HepG2 (cell line): ENCODE data around the gene ZSWIM2. TPM values are rescaled to one million over a fixed set of nuclear protein-coding genes. Genes with fewer than 3 reads are reported as not detected.

Experiments
- ATAC-seq: fragments of 200-7000 bp; cut with Tn5 transposase; 3 replicates; pipeline ENCODE4 v1.9.1; 2020; ENCODE audit warnings: mild to moderate bottlenecking, moderate library complexity
- BruUV-seq: library from RNA; stranded (reverse); fragments of 400-500 nt; replicated peaks from 2 replicates; lab custom pipeline; 2021; lab: Mats Ljungman, UMichigan
- CTCF ChIA-PET: fragments of 300-600 bp; formaldehyde crosslinking; extraction: SDS; loops from one replicate; lab custom pipeline; 2021; ENCODE audit warnings: low total read pairs, inconsistent platforms, low intra/inter-chr PET ratio; lab: Yijun Ruan, JAX
- POLR2A ChIA-PET: fragments of 350-600 bp; sonication (Branson Sonifier 250); formaldehyde crosslinking; loops from one replicate; lab custom pipeline; 2020; ENCODE audit warnings: antibody characterized with exemption, inconsistent platforms; lab: Yijun Ruan, JAX
- DNase-seq: peaks from one replicate; pipeline ENCODE4 v3.0.0-alpha.2; 2015; ENCODE audit warnings: low spot score
- FAIRE-seq: peaks from 3 replicates; lab custom pipeline; 2011; peaks lifted over from hg19 to GRCh38; lab: Jason Lieb, UNC
- H2AFZ ChIP-seq: one replicate; pipeline ENCODE4 v1.6.1; 2011; ENCODE audit warnings: low read length, inconsistent platforms
- H3K27ac ChIP-seq: fragments of 300-600 bp; 3 replicates; pipeline ENCODE4 v1.8.0; 2011; ENCODE audit warnings: mixed run types, mild to moderate bottlenecking, mixed read lengths, low read length, inconsistent platforms; ENCODE audit not compliant: insufficient read depth; ENCODE audit errors: extremely low read length
- H3K27me3 ChIP-seq, 2 experiments: fragments of 200-600 bp in 1 of 2; 2 replicates in 1 of 2; 3 replicates in 1 of 2; pipeline versions ENCODE4 v1.6.0 to v1.8.0; 2011; ENCODE audit warnings: low read length in 2 of 2, mild to moderate bottlenecking in 2 of 2, moderate library complexity in 2 of 2, inconsistent platforms in 1 of 2; ENCODE audit not compliant: insufficient read depth in 2 of 2, control insufficient read depth in 1 of 2
- H3K36me3 ChIP-seq, 2 experiments: fragments of 200-600 bp in 1 of 2; replicated peaks in 1 of 2; 2 replicates in 1 of 2; 3 replicates in 1 of 2; pipeline versions ENCODE4 v1.5.1 to v1.8.0; 2011; ENCODE audit warnings: low read length in 2 of 2, inconsistent platforms in 1 of 2; ENCODE audit not compliant: insufficient read depth in 2 of 2, control insufficient read depth in 1 of 2
- H3K4me1 ChIP-seq: 2 replicates; pipeline ENCODE4 v1.5.1; 2012; ENCODE audit warnings: low read length, inconsistent platforms; ENCODE audit not compliant: insufficient read depth
- H3K4me2 ChIP-seq: 2 replicates; pipeline ENCODE4 v1.6.0; 2011; ENCODE audit warnings: low read depth, low read length, inconsistent platforms
- H3K4me3 ChIP-seq, 3 experiments: fragments of 200-600 bp in 1 of 3; sonication (generic), shearing (Covaris generic) in 1 of 3; replicated peaks in 1 of 3; 2 replicates each; pipeline ENCODE4 v1.5.1; 2011 to 2016; ENCODE audit warnings: low read length in 3 of 3, inconsistent platforms in 2 of 3, low read depth in 2 of 3, mild to moderate bottlenecking in 2 of 3, control low read depth in 1 of 3, mixed read lengths in 1 of 3; ENCODE audit not compliant: insufficient read depth in 1 of 3
- H3K79me2 ChIP-seq: one replicate; pipeline ENCODE4 v1.6.1; 2011; ENCODE audit warnings: low read length, inconsistent platforms; ENCODE audit not compliant: insufficient read depth
- H3K9ac ChIP-seq: 2 replicates; pipeline ENCODE4 v1.6.0; 2011; ENCODE audit warnings: mild to moderate bottlenecking, low read depth, low read length, inconsistent platforms; ENCODE audit not compliant: insufficient read depth
- H3K9me3 ChIP-seq: 2 replicates; pipeline ENCODE4 v1.5.1; 2012; ENCODE audit warnings: mild to moderate bottlenecking, low read length
- H4K20me1 ChIP-seq: 2 replicates; pipeline ENCODE4 v1.6.0; 2011; ENCODE audit warnings: inconsistent platforms, mild to moderate bottlenecking, low read length, moderate library complexity; ENCODE audit not compliant: insufficient read depth
- FLYWCH1 ChIP-seq: sonication (generic); formaldehyde crosslinking; IDR thresholded peaks from 2 replicates; pipeline ENCODE4 v1.8.1; 2023; ENCODE audit warnings: mild to moderate bottlenecking, missing genetic modification reagents
- HNRNPH1 ChIP-seq: fragments of 200-400 bp; formaldehyde crosslinking; optimal IDR thresholded peaks from 2 replicates; pipeline ENCODE3; 2017; ENCODE audit warnings: mild to moderate bottlenecking, low read depth, low read length
- MAFK ChIP-seq, 2 experiments: IDR thresholded peaks in 1 of 2; conservative IDR thresholded peaks in 1 of 2; 2 replicates each; pipeline ENCODE4 v1.6.1; 2011; ENCODE audit warnings: improper control_type of control experiment in 2 of 2, low read length in 2 of 2
- NCOA5 ChIP-seq: sonication (generic); formaldehyde crosslinking; IDR thresholded peaks from 2 replicates; pipeline ENCODE4 v1.4.0; 2020; ENCODE audit warnings: missing genetic modification reagents
- POLR2AphosphoS2 ChIP-seq: IDR thresholded peaks from 2 replicates; pipeline ENCODE4 v1.6.1; 2011; ENCODE audit warnings: low read depth, low read length, improper control_type of control experiment
- PTBP1 ChIP-seq: fragments of 200-400 bp; formaldehyde crosslinking; IDR thresholded peaks from 2 replicates; pipeline ENCODE4 v1.6.1; 2018; ENCODE audit warnings: low read length, low read depth; ENCODE audit not compliant: poor library complexity, severe bottlenecking
- RXRB ChIP-seq: IDR thresholded peaks from 2 replicates; pipeline ENCODE4 v1.6.1; 2016; ENCODE audit warnings: borderline replicate concordance, missing genetic modification reagents, missing compliant biosample characterization
- SMC3 ChIP-seq: IDR thresholded peaks from 2 replicates; pipeline ENCODE4 v1.6.1; 2011; ENCODE audit warnings: low read length, improper control_type of control experiment
- STAG1 ChIP-seq: sonication (generic); formaldehyde crosslinking; IDR thresholded peaks from 2 replicates; pipeline ENCODE4 v1.4.0; 2020; ENCODE audit warnings: missing genetic modification reagents
- XRCC5 ChIP-seq: fragments of 200-400 bp; formaldehyde crosslinking; optimal IDR thresholded peaks from 2 replicates; pipeline ENCODE3; 2017; ENCODE audit warnings: mild to moderate bottlenecking, low read length
- ZNF607 ChIP-seq: sonication (generic); formaldehyde crosslinking; IDR thresholded peaks from 2 replicates; pipeline ENCODE4 v1.5.1; 2020; ENCODE audit warnings: missing genetic modification reagents, mild to moderate bottlenecking, borderline replicate concordance
- WGBS: methylation state at CpG from one replicate; pipeline ENCODE4 v1.1.6; 2017; ENCODE audit warnings: low lambda C conversion rate; 5-methylcytosine and 5-hydroxymethylcytosine counted together
- in situ Hi-C: cut with HindIII; loops from 2 replicates; pipeline ENCODE4 v1.10.0; 2017; ENCODE audit warnings: low pct_unique_long_range_greater_than_20kb; ENCODE audit not compliant: extremely low pct_ligation_motif_present
- intact Hi-C: fragments of 100-400 bp; cut with micrococcal nuclease; formaldehyde crosslinking; loops from one replicate; pipeline ENCODE4 v1.10.0; 2022; ENCODE audit not compliant: unreplicated experiment
- polyA plus RNA-seq, 8 experiments: library from polyadenylated mRNA; depleted of rRNA in 3 of 8; stranded (reverse) in 7 of 8; unstranded in 1 of 8; fragments of >200 nt; fragmentation: Illumina TruSeq in 4 of 8; extraction: Trizol in 4 of 8; gene quantifications; 2 replicates each; pipeline versions ENCODE4 v1.2.1 to v1.2.3, GENCODE V29; 2011 to 2016; ENCODE audit warnings: low read depth in 4 of 8, missing spikeins in 1 of 8, mixed read lengths in 1 of 8; ENCODE audit not compliant: insufficient read depth in 1 of 8
- total RNA-seq, 5 experiments: library from RNA; depleted of rRNA; stranded (reverse); fragments of >200 nt; fragmentation: Illumina TruSeq; extraction: Trizol; gene quantifications; 2 replicates each; pipeline ENCODE4 v1.2.3, GENCODE V29; 2016; ENCODE audit warnings: low read depth in 1 of 5
- TF ChIP-seq, protein P1 (sequence below): IDR thresholded peaks from 2 replicates; pipeline ENCODE4 v1.6.1; 2012; ENCODE audit warnings: low read depth, low read length, improper control_type of control experiment
- TF ChIP-seq, protein P2 (sequence below): sonication (generic); formaldehyde crosslinking; IDR thresholded peaks from 2 replicates; pipeline ENCODE4 v1.4.0; 2020; ENCODE audit warnings: mild to moderate bottlenecking, missing genetic modification reagents
- TF ChIP-seq, protein P3 (sequence below): sonication (generic); formaldehyde crosslinking; IDR thresholded peaks from 2 replicates; pipeline ENCODE4 v1.5.0; 2020; ENCODE audit warnings: missing genetic modification reagents, mild to moderate bottlenecking, borderline replicate concordance
- TF ChIP-seq, protein P4 (sequence below): sonication (generic); formaldehyde crosslinking; IDR thresholded peaks from 2 replicates; pipeline ENCODE4 v1.9.0; 2021; ENCODE audit warnings: missing genetic modification reagents, borderline replicate concordance

Gene ZSWIM2
- total and polyA plus RNA-seq, 2 of the 13 experiments (the other 11 are each of a cell fraction or from before 2014, with no cell fraction given), result not detected

DNA sequence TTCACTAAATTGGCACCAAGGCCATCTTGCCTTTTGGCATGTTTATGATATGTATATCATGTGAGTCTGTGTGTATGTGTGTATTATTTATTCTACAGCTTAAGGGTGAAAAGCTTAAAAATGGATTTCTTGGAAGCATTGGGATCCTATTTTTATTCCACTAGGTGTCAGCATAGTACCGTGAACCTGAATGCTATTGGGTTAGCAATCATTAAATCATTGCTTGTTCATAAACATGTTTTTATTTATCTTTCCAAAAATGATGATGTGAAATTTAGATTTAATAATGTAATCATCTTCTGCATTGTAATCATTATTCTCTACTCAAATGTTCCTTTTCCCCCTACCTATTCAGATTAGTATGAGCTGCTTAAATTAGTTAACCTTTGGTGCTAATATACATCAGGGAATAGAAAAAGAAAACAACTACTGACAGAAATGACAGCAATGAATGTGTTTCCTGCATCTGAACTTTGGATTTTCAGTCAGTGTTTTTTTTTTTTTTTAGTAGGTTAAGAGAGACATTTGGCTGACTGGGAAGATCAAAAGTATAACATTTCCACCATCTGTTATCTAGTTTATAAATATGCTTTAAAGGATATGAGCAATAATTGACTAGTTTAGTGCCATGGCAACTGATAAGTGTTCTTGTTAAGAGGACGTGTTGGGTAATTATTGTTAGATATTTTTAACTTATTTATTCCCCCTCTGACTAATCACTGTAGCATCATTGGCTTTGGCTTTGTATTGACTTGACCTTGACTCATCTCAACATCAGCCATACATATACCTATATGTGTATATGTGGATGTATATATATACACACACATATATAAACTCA lies 14.1 kb upstream of the ZSWIM2 start:
- POLR2A ChIA-PET, result no interaction called here
- in situ Hi-C loops, result loop anchor here (5.0 to 25.0 kb wide), 3 partner anchors 589 to 974 kb away; no protein-coding TSS in a partner anchor
- Histone ChIP-seq H3K27me3 (no peaks in the 10 kb centered on the region), H2AFZ (no peak overlapping the region), H3K9ac (no peak overlapping the region), H3K27ac (no peak overlapping the region), H3K4me1 (no peaks in the 10 kb centered on the region), H3K79me2 (no peaks in the 10 kb centered on the region), H3K4me3 (no peak overlapping the region), H3K9me3 (no peaks in the 10 kb centered on the region), H3K4me2 (no peak overlapping the region), H3K36me3 (no peaks in the 10 kb centered on the region), H4K20me1 (no peaks in the 10 kb centered on the region)
- ATAC-seq (peak; percentile 75), DNase-seq (peak; percentile 23), FAIRE-seq (peak; percentile 53)
- intact Hi-C loops, result loop anchor here (1.0 to 10.0 kb wide), 5 partner anchors 590 to 1649 kb away; no protein-coding TSS in a partner anchor
- WGBS, result 3% methylated on average over 2 of the region's 2 CpGs
- CTCF ChIA-PET, result interaction anchor here (1.9 to 2.1 kb wide), 2 partner anchors 590 to 980 kb away, joined by 12 to 23 read pairs; no protein-coding TSS in a partner anchor
- BruUV-seq, result no TSS peak
- TF ChIP-seq SMC3, result peak; percentile 72
- TF ChIP-seq, protein P1, sequence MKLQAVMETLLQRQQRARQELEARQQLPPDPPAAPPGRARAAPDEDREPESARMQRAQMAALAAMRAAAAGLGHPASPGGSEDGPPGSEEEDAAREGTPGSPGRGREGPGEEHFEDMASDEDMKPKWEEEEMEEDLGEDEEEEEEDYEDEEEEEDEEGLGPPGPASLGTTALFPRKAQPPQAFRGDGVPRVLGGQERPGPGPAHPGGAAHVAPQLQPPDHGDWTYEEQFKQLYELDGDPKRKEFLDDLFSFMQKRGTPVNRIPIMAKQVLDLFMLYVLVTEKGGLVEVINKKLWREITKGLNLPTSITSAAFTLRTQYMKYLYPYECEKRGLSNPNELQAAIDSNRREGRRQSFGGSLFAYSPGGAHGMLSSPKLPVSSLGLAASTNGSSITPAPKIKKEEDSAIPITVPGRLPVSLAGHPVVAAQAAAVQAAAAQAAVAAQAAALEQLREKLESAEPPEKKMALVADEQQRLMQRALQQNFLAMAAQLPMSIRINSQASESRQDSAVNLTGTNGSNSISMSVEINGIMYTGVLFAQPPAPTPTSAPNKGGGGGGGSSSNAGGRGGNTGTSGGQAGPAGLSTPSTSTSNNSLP, result peak; percentile 69
- no peak for TF ChIP-seq PTBP1
- TF ChIP-seq, protein P2, sequence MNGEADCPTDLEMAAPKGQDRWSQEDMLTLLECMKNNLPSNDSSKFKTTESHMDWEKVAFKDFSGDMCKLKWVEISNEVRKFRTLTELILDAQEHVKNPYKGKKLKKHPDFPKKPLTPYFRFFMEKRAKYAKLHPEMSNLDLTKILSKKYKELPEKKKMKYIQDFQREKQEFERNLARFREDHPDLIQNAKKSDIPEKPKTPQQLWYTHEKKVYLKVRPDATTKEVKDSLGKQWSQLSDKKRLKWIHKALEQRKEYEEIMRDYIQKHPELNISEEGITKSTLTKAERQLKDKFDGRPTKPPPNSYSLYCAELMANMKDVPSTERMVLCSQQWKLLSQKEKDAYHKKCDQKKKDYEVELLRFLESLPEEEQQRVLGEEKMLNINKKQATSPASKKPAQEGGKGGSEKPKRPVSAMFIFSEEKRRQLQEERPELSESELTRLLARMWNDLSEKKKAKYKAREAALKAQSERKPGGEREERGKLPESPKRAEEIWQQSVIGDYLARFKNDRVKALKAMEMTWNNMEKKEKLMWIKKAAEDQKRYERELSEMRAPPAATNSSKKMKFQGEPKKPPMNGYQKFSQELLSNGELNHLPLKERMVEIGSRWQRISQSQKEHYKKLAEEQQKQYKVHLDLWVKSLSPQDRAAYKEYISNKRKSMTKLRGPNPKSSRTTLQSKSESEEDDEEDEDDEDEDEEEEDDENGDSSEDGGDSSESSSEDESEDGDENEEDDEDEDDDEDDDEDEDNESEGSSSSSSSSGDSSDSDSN (CRISPR knock-in tag), result no peak
- no peak for TF ChIP-seq RXRB (CRISPR knock-in tag)
- TF ChIP-seq XRCC5, result no peak
- TF ChIP-seq POLR2AphosphoS2, result no peak
- TF ChIP-seq STAG1, result peak; percentile 89
- TF ChIP-seq MAFK (conservative IDR thresholded peaks at IDR 0.05 in 1 of 2, IDR thresholded peaks at IDR 0.05 in 1 of 2; ENCODE audit: low read length in 2 of 2), result peak in 1 of 2 experiments; percentile 14; a peak in 1 of 4 replicates
- TF ChIP-seq, protein P3, sequence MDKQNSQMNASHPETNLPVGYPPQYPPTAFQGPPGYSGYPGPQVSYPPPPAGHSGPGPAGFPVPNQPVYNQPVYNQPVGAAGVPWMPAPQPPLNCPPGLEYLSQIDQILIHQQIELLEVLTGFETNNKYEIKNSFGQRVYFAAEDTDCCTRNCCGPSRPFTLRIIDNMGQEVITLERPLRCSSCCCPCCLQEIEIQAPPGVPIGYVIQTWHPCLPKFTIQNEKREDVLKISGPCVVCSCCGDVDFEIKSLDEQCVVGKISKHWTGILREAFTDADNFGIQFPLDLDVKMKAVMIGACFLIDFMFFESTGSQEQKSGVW (CRISPR knock-in tag), result no peak
- TF ChIP-seq ZNF607 (CRISPR knock-in tag), result no peak
- TF ChIP-seq NCOA5 (CRISPR knock-in tag), result no peak
- TF ChIP-seq, protein P4, sequence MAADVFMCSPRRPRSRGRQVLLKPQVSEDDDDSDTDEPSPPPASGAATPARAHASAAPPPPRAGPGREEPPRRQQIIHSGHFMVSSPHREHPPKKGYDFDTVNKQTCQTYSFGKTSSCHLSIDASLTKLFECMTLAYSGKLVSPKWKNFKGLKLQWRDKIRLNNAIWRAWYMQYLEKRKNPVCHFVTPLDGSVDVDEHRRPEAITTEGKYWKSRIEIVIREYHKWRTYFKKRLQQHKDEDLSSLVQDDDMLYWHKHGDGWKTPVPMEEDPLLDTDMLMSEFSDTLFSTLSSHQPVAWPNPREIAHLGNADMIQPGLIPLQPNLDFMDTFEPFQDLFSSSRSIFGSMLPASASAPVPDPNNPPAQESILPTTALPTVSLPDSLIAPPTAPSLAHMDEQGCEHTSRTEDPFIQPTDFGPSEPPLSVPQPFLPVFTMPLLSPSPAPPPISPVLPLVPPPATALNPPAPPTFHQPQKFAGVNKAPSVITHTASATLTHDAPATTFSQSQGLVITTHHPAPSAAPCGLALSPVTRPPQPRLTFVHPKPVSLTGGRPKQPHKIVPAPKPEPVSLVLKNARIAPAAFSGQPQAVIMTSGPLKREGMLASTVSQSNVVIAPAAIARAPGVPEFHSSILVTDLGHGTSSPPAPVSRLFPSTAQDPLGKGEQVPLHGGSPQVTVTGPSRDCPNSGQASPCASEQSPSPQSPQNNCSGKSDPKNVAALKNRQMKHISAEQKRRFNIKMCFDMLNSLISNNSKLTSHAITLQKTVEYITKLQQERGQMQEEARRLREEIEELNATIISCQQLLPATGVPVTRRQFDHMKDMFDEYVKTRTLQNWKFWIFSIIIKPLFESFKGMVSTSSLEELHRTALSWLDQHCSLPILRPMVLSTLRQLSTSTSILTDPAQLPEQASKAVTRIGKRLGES (CRISPR knock-in tag), result no peak
- TF ChIP-seq HNRNPH1, result no peak
- no peak for TF ChIP-seq FLYWCH1
